ENCODE data around the gene HEXA.
A peak's percentile ranks its signal among the peaks of the same experiment; 100 is the strongest.

Gene HEXA

GRCh38 chr15:72313881-72314280, 61.9 kb downstream of the HEXA start:
- TF ChIP-seq CTCF (IDR thresholded peaks at IDR 0.05; ENCODE audit: control insufficient read depth, extremely low read depth, insufficient read depth) = no peak
- H3K4me3 ChIP-seq (ENCODE audit: low read depth, low read length) = no peak overlapping the region
- DNase-seq (ENCODE audit: low read depth) = no peak

GRCh38 chr15:72313448-72313840, 62.4 kb downstream of the HEXA start:
- DNase-seq (ENCODE audit: low read depth) = no peak
- TF ChIP-seq CTCF (IDR thresholded peaks at IDR 0.05; ENCODE audit: control insufficient read depth, extremely low read depth, insufficient read depth) = no peak
- no peak overlapping the region for H3K4me3 ChIP-seq (ENCODE audit: low read depth, low read length)

- peak; percentile 96 for TF ChIP-seq CTCF (IDR thresholded peaks at IDR 0.05; ENCODE audit: control insufficient read depth, extremely low read depth, insufficient read depth)
- H3K4me3 ChIP-seq (ENCODE audit: low read depth, low read length) = no peak overlapping the region
- DNase-seq (ENCODE audit: low read depth) = peak; percentile 50
These were observed 63.0 kb downstream of the HEXA start for GRCh38 chr15:72312605-72313447.

- H3K4me3 ChIP-seq (ENCODE audit: low read depth, low read length) = no peak overlapping the region
- DNase-seq (ENCODE audit: low read depth) = no peak
- TF ChIP-seq CTCF (IDR thresholded peaks at IDR 0.05; ENCODE audit: control insufficient read depth, extremely low read depth, insufficient read depth) = no peak
These were observed 68.8 kb downstream of the HEXA start for GRCh38 chr15:72307026-72307425.

GRCh38 chr15:72306211-72306785, 69.5 kb downstream of the HEXA start:
- H3K4me3 ChIP-seq (ENCODE audit: low read depth, low read length) = no peak overlapping the region
- TF ChIP-seq CTCF (IDR thresholded peaks at IDR 0.05; ENCODE audit: control insufficient read depth, extremely low read depth, insufficient read depth) = no peak
- no peak for DNase-seq (ENCODE audit: low read depth)

GRCh38 chr15:72304596-72304995, 71.2 kb downstream of the HEXA start:
- TF ChIP-seq CTCF (IDR thresholded peaks at IDR 0.05; ENCODE audit: control insufficient read depth, extremely low read depth, insufficient read depth) = no peak
- H3K4me3 ChIP-seq (ENCODE audit: low read depth, low read length) = no peak overlapping the region
- no peak for DNase-seq (ENCODE audit: low read depth)

All from LNCaP clone FGC (cell line).